Testis (tissue), 3 donors: ENCODE measurements around the gene CTSD. TPM values are rescaled to one million over a fixed set of nuclear protein-coding genes. Genes with fewer than 3 reads are reported as not detected.

ENCODE experiments used
- DNase-seq: peaks from one replicate; pipeline ENCODE4 v3.0.0-alpha.2; 2019
- H3K27ac ChIP-seq, 2 donors: fragments of 200-600 bp; sonication (generic); one replicate each; pipeline ENCODE4 v1.5.1; 2019
- H3K27me3 ChIP-seq: fragments of 200-600 bp; sonication (generic); one replicate; pipeline ENCODE4 v1.5.1; 2019
- H3K36me3 ChIP-seq: fragments of 200-600 bp; sonication (generic); one replicate; pipeline ENCODE4 v1.5.1; 2017; ENCODE audit warnings: low read depth; ENCODE audit errors: missing control alignments
- H3K4me1 ChIP-seq: fragments of 200-600 bp; sonication (generic); one replicate; pipeline ENCODE4 v1.5.1; 2019
- H3K4me3 ChIP-seq, 2 donors: fragments of 200-600 bp; sonication (generic); one replicate each; pipeline ENCODE4 v1.5.1; 2017 to 2019
- H3K9me3 ChIP-seq: fragments of 200-600 bp; sonication (generic); one replicate; pipeline ENCODE4 v1.5.1; 2017
- POLR2A ChIP-seq: fragments of 450-650 bp; IDR thresholded peaks from one replicate; pipeline ENCODE4 v1.6.1; 2017; ENCODE audit warnings: antibody characterized with exemption, mild to moderate bottlenecking, moderate library complexity
- WGBS, 2 donors: methylation state at CpG; one replicate each; pipeline ENCODE4 v1.1.5; 2018; 5-methylcytosine and 5-hydroxymethylcytosine counted together
- intact Hi-C: fragments of 100-400 bp; cut with DNase I; formaldehyde crosslinking; loops from one replicate; pipeline ENCODE4 v1.15.1; 2023; ENCODE audit warnings: low total_unique reads
- polyA plus RNA-seq: library from polyadenylated mRNA; stranded (reverse); fragments of 350-450 nt; fragmentation: Illumina TruSeq; extraction: RNeasy Lipid Tissue Mini Kit (QIAGEN cat#74804); gene quantifications from one replicate; pipeline ENCODE4 v1.2.3, GENCODE V29; 2014; ENCODE audit warnings: low read depth, low replicate concordance; ENCODE audit not compliant: insufficient read depth
- total RNA-seq, 2 donors: library from RNA; depleted of rRNA; stranded (reverse); fragments of >200 nt; gene quantifications; one replicate each; pipeline ENCODE4 v1.2.3, GENCODE V29; 2016
- TF ChIP-seq, protein P1 (sequence below), 3 experiments: fragments of 450-650 bp in 2 of 3; fragments of 200-600 bp in 1 of 3; sonication (generic) in 1 of 3; IDR thresholded peaks; one replicate each; pipeline ENCODE4 v1.5.1; 2016 to 2019; ENCODE audit warnings: antibody characterized with exemption in 3 of 3, mild to moderate bottlenecking in 2 of 3, moderate library complexity in 1 of 3

Gene CTSD
- total and polyA plus RNA-seq, 3 donors from 2014 or later, result 486 to 897 (median 522) TPM

DNA sequence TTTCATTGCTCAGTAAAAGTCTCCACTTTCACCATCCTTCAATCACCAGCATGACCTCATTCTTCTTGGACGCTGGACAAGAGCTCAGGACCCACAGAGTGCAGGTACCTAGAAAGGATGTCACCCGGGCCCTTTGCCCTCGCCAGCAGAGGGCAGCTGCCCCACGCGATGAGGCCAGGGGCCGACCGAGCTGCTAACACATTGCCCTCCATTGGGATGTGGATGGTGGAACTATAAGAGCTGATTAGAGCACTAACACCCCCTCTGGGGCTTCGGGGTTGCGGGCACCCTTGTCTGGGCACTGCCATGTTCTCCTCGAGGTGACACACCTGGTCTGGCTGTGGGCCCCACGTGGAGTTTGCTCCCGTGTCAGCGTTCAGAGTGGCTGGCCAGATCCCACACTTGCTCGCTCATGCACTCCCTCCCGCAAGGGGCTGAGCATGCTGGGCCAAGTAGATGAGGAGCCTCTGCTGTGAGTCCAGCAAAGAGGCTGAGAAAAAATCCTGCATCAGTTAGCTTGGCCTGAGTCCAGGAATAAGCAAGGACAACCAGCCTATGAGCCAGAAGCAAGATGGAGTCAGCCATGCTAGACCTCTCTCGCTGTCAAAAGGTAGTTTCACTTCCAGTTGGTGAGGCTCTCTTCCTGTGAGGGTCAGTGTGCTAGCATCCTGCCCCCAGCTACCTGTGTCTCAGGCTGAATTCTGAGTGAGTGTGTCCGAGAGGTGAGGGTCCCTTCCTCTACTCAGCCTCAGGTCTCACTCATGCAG lies 56.9 kb downstream of the CTSD start:
- H3K4me1 ChIP-seq, result no peaks in the 10 kb centered on the region
- DNase-seq, result no peak
- no peaks in the 10 kb centered on the region for H3K9me3 ChIP-seq
- no peaks in the 10 kb centered on the region for H3K27me3 ChIP-seq
- 81 to 89% methylated on average over 11 to 17 of the region's 17 CpGs for WGBS, 2 donors
- H3K36me3 ChIP-seq, result no peaks in the 10 kb centered on the region
- intact Hi-C loops, result no loop called here
- H3K4me3 ChIP-seq, result no peak overlapping the region
- TF ChIP-seq, protein P1, sequence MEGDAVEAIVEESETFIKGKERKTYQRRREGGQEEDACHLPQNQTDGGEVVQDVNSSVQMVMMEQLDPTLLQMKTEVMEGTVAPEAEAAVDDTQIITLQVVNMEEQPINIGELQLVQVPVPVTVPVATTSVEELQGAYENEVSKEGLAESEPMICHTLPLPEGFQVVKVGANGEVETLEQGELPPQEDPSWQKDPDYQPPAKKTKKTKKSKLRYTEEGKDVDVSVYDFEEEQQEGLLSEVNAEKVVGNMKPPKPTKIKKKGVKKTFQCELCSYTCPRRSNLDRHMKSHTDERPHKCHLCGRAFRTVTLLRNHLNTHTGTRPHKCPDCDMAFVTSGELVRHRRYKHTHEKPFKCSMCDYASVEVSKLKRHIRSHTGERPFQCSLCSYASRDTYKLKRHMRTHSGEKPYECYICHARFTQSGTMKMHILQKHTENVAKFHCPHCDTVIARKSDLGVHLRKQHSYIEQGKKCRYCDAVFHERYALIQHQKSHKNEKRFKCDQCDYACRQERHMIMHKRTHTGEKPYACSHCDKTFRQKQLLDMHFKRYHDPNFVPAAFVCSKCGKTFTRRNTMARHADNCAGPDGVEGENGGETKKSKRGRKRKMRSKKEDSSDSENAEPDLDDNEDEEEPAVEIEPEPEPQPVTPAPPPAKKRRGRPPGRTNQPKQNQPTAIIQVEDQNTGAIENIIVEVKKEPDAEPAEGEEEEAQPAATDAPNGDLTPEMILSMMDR (IDR thresholded peaks at IDR 0.05), result no peak
- TF ChIP-seq POLR2A, result no peak
- no peak overlapping the region for H3K27ac ChIP-seq

DNA sequence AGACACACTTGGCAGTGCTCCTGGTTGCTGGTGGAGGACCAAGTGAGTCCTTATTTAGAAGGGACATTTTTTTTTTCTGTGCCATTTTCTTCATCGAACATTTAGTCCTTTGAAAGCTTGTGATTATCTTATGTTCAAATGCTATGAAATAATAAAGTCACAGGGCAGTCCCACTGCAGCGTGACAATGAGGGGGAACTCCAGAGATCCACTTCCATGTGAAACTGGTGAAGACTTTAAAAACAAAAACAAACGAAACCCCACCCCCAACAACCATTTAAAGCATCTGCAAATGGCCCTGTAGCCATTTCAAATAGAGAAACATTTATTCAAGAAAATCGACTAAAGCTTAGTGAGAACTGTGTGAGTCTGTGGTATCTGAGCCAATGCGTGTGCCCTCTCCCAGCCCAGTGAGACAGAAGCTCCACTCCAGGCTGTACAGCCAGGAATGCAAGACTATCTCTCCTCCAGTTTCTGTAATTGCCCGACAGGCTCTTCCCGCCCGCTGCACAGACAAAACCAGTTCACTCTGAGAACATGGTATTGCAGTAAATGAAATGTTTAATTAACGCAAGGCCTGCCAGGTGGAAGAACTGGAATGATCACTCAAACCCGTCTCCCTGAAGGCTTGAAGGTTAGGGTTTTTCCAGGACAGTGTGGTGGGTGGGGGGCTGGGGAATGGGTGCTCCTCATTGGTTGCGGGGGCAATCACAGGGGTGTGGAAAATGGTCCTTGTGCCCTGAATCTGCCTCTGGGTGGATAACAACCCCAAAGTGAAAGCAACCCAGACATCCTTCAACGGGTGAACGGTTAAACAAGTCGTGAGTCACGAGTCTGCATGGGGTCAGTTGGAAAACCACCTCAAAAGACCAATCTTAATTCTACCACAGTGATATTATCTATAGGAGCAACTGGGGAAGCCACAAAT lies 58.3 kb downstream of the CTSD start:
- Histone ChIP-seq H3K36me3 (no peaks in the 10 kb centered on the region), H3K27me3 (no peaks in the 10 kb centered on the region), H3K4me3 (no peak overlapping the region), H3K9me3 (no peaks in the 10 kb centered on the region), H3K4me1 (no peaks in the 10 kb centered on the region), H3K27ac (no peak overlapping the region)
- 77 to 81% methylated on average over 15 of the region's 15 CpGs for WGBS, 2 donors
- no peak for DNase-seq
- intact Hi-C loops, result no loop called here
- no peak for TF ChIP-seq POLR2A
- TF ChIP-seq, protein P1 (IDR thresholded peaks at IDR 0.05), result no peak

DNA sequence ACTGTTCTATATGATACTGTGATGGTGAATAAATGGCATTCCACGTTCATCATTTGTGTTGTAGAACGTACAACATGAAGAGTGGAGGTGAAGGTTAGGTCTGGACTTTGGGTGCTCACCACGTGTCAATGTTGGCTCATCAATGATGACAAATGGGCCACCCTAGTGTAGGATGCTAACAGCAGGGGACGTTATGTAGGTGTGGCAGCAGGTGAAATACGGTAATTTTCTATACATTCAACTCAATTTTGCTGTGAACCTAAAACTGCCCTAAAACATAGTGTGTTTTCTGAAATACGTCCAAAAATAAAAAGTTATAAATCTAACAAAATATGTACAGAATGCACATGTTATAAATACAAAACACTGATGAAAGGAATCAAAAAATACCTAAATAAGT lies 60.6 kb downstream of the CTSD start:
- WGBS, 2 donors, result 92 to 95% methylated on average over 6 of the region's 6 CpGs
- no peaks in the 10 kb centered on the region for H3K4me1 ChIP-seq
- no peak for DNase-seq
- no peaks in the 10 kb centered on the region for H3K36me3 ChIP-seq
- intact Hi-C loops, result no loop called here
- no peak overlapping the region for H3K4me3 ChIP-seq
- no peak overlapping the region for H3K27ac ChIP-seq
- TF ChIP-seq, protein P1 (IDR thresholded peaks at IDR 0.05), result no peak
- no peaks in the 10 kb centered on the region for H3K9me3 ChIP-seq
- H3K27me3 ChIP-seq, result no peaks in the 10 kb centered on the region

Other genes with a start within 250 kb of the CTSD start
- 10 to 100 TPM in 1 of 2 donors, 1 to 10 TPM in 1; 8.5 to 14.4 TPM for gene DUSP8, start 191.7 kb downstream of the CTSD start, total RNA-seq
- 7.0 TPM for gene DUSP8, start 191.7 kb downstream of the CTSD start, polyA plus RNA-seq
- gene KRTAP5-1, start 178.6 kb downstream of the CTSD start, total RNA-seq, result not detected
- gene KRTAP5-1, start 178.6 kb downstream of the CTSD start, polyA plus RNA-seq, result not detected
- not detected for gene KRTAP5-2, start 165.6 kb downstream of the CTSD start, total RNA-seq
- gene KRTAP5-2, start 165.6 kb downstream of the CTSD start, polyA plus RNA-seq, result not detected
- not detected for gene KRTAP5-3, start 155.5 kb downstream of the CTSD start, total RNA-seq
- gene KRTAP5-3, start 155.5 kb downstream of the CTSD start, polyA plus RNA-seq, result not detected
- not detected for gene KRTAP5-4, start 141.8 kb downstream of the CTSD start, total RNA-seq
- gene KRTAP5-4, start 141.8 kb downstream of the CTSD start, polyA plus RNA-seq, result not detected
- gene KRTAP5-5, start 134.2 kb downstream of the CTSD start, total RNA-seq, result not detected
- not detected for gene KRTAP5-5, start 134.2 kb downstream of the CTSD start, polyA plus RNA-seq
- gene KRTAP5-6, start 66.7 kb downstream of the CTSD start, total RNA-seq, result not detected
- not detected for gene KRTAP5-6, start 66.7 kb downstream of the CTSD start, polyA plus RNA-seq
- 1 to 10 TPM; 6.0 to 9.6 TPM for gene IFITM10, start 13.3 kb downstream of the CTSD start, total RNA-seq
- 2.6 TPM for gene IFITM10, start 13.3 kb downstream of the CTSD start, polyA plus RNA-seq
- gene SYT8, start 71.1 kb upstream of the CTSD start, total RNA-seq, result 1 to 10 TPM; 1.7 to 2.7 TPM
- gene SYT8, start 71.1 kb upstream of the CTSD start, polyA plus RNA-seq, result 0.98 TPM
- not detected for gene TNNI2, start 75.1 kb upstream of the CTSD start, total RNA-seq
- 8.6 TPM for gene TNNI2, start 75.1 kb upstream of the CTSD start, polyA plus RNA-seq
- gene LSP1, start 89.2 kb upstream of the CTSD start, total RNA-seq, result 10 to 100 TPM; 13.0 to 19.9 TPM
- 50.1 TPM for gene LSP1, start 89.2 kb upstream of the CTSD start, polyA plus RNA-seq
- gene PRR33, start 128.0 kb upstream of the CTSD start, total RNA-seq, result under 1 TPM in 1 of 2 donors, not detected in 1; 0.06 TPM
- not detected for gene PRR33, start 128.0 kb upstream of the CTSD start, polyA plus RNA-seq
- 10 to 100 TPM in 1 of 2 donors, 1 to 10 TPM in 1; 8.1 to 13.1 TPM for gene TNNT3, start 155.8 kb upstream of the CTSD start, total RNA-seq
- 16.1 TPM for gene TNNT3, start 155.8 kb upstream of the CTSD start, polyA plus RNA-seq
- 100 to 1,000 TPM in 1 of 2 donors, 10 to 100 TPM in 1; 92.1 to 109 TPM for gene MRPL23, start 183.4 kb upstream of the CTSD start, total RNA-seq
- 50.0 TPM for gene MRPL23, start 183.4 kb upstream of the CTSD start, polyA plus RNA-seq
- 100 to 1,000 TPM; 158 to 224 TPM for gene H19, start 233.9 kb upstream of the CTSD start, total RNA-seq
- 328 TPM for gene H19, start 233.9 kb upstream of the CTSD start, polyA plus RNA-seq